Amniotic stem cell (primary cell): ENCODE measurements around the gene RAET1G.
A peak's percentile ranks its signal among the peaks of the same experiment; 100 is the strongest.
"Not testable (repeated sequence)": the region's sequence is repeated elsewhere in the genome, so short reads cannot be mapped to it uniquely, and the experiment has no call there.

Experiments
- DNase-seq: peaks from one replicate; lab custom pipeline; 2025; lab: John Stamatoyannopoulos, UW

Gene RAET1G

DNA sequence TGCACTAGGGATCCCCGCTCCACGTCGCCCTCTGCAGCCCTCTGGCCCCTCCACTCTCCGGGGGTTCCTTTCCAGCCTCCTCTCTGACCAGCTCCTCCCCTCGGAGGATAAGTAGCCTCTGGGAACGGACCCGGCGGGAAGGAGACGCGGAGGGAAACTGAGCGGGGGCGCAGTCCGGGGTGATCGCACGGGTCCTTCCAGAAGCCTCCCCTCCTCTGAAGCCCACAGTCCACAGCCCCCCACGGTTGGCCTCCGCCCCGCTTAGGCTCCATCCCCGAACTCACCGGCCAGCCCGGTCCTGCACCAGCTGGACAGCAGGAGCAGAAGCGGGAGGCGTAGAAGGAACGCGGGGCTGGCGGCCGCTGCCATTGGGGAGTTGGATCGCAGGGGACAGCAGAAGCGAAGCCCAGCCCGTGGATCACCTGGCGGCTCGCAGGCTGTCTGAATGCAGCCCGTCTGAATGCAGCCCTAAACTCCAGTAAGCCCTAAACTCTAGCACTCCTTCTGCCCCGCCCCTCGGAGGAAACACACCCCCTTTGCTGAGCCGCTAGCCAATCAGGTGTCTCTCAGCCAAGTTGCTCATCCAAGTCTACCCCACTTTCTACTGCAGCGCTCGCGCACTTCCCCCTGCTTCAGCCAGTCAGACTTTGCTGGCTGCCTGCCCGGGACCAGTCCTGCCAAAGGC, at the start of gene RAET1G:
Gene RAET1G (minus strand): TSS at position 480 of the 685 bp plus-strand sequence. CDS start 111 bp downstream, at position 369.
- peak; percentile 68 for DNase-seq

GRCh38 chr6:149969635-149970034, 46.7 kb upstream of the RAET1G start:
- no peak for DNase-seq

- DNase-seq, result not testable (repeated sequence)
These were observed 46.0 kb upstream of the RAET1G start for GRCh38 chr6:149968909-149969308.

DNA sequence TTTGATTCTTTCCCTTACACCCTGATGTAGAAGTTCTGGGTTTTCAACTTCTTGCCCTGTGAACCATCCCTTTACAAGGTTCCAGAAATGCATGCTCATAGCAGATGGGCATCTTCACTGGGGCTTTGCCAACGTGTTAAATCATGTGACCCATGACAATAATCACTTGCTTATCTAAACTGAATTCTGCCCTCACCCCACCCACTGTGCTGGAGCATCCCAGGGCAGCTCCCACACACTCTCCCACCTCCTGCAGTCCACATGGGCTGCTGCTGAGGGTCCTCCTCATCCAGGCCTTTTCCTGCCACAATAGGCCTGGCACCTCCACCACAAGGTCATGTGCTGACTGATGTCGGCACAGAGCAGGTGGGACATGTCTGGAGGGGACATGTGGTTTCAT, 45.1 kb upstream of the RAET1G start:
- DNase-seq, result not testable (repeated sequence)

DNA sequence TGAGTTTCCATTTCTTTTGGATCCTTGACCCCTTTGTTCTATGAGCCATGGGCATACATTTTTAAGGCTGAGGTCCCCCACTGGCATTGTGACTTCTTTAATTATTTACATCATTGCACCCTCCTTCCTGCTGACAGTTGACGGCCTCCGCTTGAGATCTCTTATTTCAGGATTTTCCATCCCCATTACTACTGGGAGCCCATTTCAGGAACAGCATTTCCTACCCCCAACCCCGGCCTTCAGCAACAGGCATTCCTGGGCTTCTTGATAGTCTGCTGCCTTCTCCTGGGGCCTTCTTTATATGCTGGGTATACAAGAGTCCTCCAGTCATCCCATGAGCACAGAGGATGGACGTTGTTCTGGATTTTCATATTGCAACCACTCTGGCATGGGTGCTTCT, 44.7 kb upstream of the RAET1G start:
- no peak for DNase-seq

- not testable (repeated sequence) for DNase-seq
These were observed 43.4 kb upstream of the RAET1G start for GRCh38 chr6:149966319-149966718.

GRCh38 chr6:149965194-149966020, 42.5 kb upstream of the RAET1G start:
- no peak for DNase-seq

- DNase-seq, result no peak
These were observed 41.6 kb upstream of the RAET1G start for GRCh38 chr6:149964308-149965193.

GRCh38 chr6:149963462-149964307, 40.8 kb upstream of the RAET1G start, which contains the start of gene ULBP1:
Gene ULBP1, plus strand, starts transcription at chr6:149963943. Its CDS starts 107 bp downstream, at chr6:149964050.
- DNase-seq, result no peak

DNA sequence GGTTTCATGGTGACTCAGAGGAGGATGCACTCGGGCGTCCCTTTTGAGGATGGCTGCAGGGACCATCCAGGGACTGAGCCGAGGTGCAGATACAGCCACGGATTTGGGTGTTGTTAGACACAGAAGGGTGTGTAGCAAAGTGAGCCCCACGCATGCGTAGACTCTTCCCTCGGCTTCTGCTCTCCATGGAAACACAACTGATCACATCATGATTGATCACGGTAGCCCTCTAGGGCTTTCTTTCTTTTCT, 40.2 kb upstream of the RAET1G start:
- no peak for DNase-seq

DNA sequence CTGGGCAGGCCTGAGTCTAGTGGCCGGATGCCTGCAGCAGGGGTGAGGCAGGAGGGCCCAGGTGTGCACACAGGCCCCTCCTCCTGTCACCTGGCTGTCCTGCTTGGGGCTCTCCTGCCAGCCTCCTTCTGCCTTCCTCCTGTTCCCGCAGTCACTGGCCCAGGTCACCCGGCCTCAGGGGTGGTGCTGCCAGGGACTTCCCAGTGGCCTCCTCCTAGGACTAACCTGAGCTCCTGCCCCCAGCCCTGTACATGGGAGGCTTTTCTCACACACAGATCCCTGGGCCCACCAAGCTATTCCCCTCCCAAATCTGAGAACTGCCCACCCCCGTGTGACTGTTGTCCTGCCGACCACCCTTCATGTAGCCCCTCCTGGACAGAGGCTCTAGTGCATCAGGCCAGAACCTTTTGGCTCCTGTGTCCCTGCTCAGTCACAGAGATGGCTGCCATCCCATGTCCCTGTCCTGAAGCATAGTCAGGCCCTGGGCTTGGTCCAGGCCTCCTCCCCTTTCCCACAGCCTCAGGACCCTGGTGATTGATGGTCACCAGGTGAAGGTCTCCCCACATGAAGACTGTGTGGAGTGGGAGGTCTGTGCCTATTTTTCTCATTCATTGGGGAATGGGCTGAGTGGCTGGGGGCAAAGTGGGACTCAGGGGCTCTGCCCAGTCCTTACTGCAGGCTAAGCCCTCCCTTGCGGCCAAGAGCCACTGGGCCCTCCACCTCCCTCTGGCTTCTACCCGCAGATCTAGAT, 39.7 kb upstream of the RAET1G start:
- no peak for DNase-seq

GRCh38 chr6:149961728-149962425, 39.0 kb upstream of the RAET1G start:
- DNase-seq, result no peak

GRCh38 chr6:149960488-149960887, 37.6 kb upstream of the RAET1G start:
- no peak for DNase-seq

- DNase-seq, result not testable (repeated sequence)
These were observed 36.9 kb upstream of the RAET1G start for GRCh38 chr6:149959806-149960205.

- DNase-seq, result not testable (repeated sequence)
These were observed 35.2 kb upstream of the RAET1G start for GRCh38 chr6:149958124-149958523.

GRCh38 chr6:149955654-149956317, 32.9 kb upstream of the RAET1G start:
- DNase-seq, result not testable (repeated sequence)

DNA sequence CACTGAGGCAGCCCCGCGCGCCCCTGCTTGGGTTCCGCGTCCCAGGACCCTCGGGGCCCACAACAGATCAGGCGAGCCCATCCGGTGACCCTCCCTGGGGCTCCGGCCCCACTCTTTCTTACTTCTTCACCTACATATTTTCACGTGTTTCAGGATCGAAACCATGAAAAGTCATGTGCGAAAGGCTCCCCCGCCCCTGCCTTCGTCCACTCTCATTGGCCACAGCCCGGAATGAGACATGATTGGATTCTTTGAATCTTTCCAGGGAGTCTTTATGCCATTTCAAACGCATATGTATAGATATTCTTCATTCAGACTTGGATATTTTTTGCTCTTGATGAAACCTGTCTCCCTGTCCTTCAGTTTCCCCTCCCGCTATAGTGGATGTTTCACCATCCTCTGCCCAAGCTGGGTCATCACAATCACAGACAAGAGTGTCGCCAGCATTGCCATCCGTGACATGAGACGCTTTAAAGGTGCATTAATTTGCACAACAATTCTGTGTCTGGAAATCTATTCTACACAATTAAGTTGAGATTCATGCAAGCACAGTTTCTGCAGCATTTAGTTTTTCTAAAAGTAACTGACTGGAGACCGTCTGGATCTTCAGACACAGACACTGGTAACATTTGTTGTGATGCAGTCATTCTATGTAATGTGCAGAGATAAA, 32.2 kb upstream of the RAET1G start:
- not testable (repeated sequence) for DNase-seq

DNA sequence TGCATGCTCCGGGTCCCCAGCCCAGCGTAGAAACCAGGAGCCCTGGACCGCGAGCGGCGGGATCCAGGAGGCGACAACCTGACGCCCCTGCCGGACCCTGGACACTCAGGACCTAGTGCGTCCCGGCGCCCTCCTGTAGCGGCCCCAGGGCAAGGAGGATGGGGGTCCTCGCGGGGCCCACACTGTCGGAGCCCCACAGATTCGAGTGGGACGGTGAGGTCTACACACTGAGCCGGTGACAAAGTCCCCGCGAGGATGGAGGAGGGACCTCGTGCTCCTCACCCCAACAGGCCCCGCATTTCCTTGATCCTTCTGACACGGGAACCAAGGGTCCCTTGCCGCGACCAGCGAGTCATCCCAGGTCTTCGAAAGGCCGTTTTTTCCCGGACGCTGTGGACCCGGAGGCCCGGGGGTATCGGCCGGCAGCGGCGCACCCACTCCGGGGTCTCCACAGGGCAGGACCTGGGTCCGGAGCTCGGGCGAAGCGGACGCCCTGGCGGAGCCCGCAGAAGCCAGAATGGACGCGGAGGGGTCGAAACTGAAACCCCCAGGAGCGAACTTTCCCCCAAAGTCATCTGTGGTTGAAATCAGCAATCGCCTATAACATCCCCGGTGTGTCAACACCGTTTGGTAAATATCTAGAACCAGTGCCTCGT, 31.5 kb upstream of the RAET1G start:
- not testable (repeated sequence) for DNase-seq
